ENCODE data around the gene NOS1AP.

DNA sequence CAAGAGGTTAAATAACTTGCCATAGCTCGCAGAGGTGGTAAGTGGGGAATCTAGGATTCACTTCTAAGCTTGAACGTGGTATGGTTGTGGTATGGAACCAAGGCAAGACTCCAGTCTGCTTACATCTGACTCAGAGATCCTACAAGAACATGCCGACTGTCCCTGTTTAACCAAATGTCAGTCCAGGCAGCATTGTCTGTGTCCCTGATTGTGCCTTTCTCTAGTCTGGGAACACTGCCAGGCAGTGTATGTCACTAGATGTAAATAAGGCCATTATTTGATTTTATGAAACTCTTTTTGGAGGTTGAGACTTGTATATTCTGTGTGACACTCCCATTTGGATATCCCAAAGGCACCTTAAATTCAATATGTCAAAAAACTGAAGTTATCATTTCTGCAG, 96.0 kb downstream of the NOS1AP start:
- TF ChIP-seq, protein P1, sequence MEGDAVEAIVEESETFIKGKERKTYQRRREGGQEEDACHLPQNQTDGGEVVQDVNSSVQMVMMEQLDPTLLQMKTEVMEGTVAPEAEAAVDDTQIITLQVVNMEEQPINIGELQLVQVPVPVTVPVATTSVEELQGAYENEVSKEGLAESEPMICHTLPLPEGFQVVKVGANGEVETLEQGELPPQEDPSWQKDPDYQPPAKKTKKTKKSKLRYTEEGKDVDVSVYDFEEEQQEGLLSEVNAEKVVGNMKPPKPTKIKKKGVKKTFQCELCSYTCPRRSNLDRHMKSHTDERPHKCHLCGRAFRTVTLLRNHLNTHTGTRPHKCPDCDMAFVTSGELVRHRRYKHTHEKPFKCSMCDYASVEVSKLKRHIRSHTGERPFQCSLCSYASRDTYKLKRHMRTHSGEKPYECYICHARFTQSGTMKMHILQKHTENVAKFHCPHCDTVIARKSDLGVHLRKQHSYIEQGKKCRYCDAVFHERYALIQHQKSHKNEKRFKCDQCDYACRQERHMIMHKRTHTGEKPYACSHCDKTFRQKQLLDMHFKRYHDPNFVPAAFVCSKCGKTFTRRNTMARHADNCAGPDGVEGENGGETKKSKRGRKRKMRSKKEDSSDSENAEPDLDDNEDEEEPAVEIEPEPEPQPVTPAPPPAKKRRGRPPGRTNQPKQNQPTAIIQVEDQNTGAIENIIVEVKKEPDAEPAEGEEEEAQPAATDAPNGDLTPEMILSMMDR (IDR thresholded peaks at IDR 0.05), result no peak
- TF ChIP-seq POLR2A (IDR thresholded peaks at IDR 0.05), result no peak
